HL-60 (cell line): ENCODE results near the gene NR5A2.

Experiments used
- DNase-seq, 2 experiments: peaks; one replicate each; pipeline ENCODE4 v3.0.0-alpha.2; 2010 to 2020; ENCODE audit warnings: low read depth in 1 of 2, low spot score in 1 of 2
- H3K27ac ChIP-seq: fragments of 250-450 bp; sonication (Bioruptor Pico); replicated peaks from 2 replicates; pipeline ENCODE4 v1.5.1; 2020; ENCODE audit warnings: mild to moderate bottlenecking, moderate library complexity
- H3K27me3 ChIP-seq: fragments of 250-450 bp; sonication (Bioruptor Pico); 2 replicates; pipeline ENCODE4 v1.5.1; 2021; ENCODE audit warnings: mild to moderate bottlenecking, moderate library complexity; ENCODE audit not compliant: insufficient read depth, poor library complexity, severe bottlenecking
- H3K4me3 ChIP-seq: replicated peaks from 2 replicates; pipeline ENCODE4 v1.5.1; 2011; ENCODE audit warnings: mild to moderate bottlenecking, control low read depth, low read length; ENCODE audit not compliant: insufficient read depth
- GABPA ChIP-seq: IDR thresholded peaks from 2 replicates; pipeline ENCODE4 v1.6.1; 2012; ENCODE audit warnings: low read depth
- POLR2AphosphoS5 ChIP-seq: IDR thresholded peaks from 2 replicates; pipeline ENCODE4 v1.6.1; 2012; ENCODE audit warnings: low read depth
- SPI1 ChIP-seq: IDR thresholded peaks from 2 replicates; pipeline ENCODE4 v1.6.1; 2012; ENCODE audit warnings: low read depth, mild to moderate bottlenecking, borderline replicate concordance
- TF ChIP-seq, protein P1 (sequence below): IDR thresholded peaks from 2 replicates; pipeline ENCODE4 v1.6.1; 2012; ENCODE audit warnings: low read depth; ENCODE audit not compliant: insufficient replicate concordance
- TF ChIP-seq, protein P2 (sequence below): IDR thresholded peaks from one replicate; pipeline ENCODE4 v1.5.1; 2011; ENCODE audit warnings: low read length, control low read depth, inconsistent platforms; ENCODE audit not compliant: insufficient read depth

NR5A2 gene

DNA sequence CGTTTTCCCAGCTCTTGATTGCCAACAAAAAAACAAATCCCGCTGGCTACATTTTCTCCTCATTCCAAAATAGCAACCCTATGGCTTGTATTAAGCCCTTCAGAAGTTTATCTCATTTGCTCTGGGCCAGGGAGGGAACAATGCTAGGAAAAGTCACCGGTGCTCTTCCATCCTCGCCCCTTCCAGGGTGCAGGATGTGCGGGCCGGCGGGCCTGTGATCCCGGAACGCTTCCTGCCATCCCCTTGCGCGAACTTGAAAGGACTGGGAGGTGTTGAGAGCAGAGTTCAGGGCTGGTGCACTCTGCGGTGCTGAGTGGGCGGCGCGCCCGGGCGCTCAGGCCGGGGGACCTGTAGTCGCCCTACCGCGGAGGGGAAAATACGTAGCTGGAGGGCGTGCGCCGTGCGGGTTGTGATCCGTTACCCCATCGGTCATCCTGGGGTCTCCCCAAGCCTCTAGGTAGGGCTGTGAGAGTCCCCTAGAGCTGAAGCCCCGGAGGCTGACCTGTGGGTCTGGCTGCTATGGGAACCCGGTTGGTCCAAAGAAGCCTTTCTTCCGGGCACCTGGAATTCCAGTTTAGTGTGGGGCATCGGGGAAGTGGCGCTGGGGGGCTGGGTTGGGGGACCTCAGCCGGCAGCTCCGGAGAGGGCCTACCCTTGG lies 13.1 kb downstream of the NR5A2 start:
- H3K27me3 ChIP-seq, result peaks cover 90% of the 10 kb centered on the region
- no peak overlapping the region for H3K27ac ChIP-seq
- no peak for DNase-seq
- no peak overlapping the region for H3K4me3 ChIP-seq
- TF ChIP-seq, protein P1, sequence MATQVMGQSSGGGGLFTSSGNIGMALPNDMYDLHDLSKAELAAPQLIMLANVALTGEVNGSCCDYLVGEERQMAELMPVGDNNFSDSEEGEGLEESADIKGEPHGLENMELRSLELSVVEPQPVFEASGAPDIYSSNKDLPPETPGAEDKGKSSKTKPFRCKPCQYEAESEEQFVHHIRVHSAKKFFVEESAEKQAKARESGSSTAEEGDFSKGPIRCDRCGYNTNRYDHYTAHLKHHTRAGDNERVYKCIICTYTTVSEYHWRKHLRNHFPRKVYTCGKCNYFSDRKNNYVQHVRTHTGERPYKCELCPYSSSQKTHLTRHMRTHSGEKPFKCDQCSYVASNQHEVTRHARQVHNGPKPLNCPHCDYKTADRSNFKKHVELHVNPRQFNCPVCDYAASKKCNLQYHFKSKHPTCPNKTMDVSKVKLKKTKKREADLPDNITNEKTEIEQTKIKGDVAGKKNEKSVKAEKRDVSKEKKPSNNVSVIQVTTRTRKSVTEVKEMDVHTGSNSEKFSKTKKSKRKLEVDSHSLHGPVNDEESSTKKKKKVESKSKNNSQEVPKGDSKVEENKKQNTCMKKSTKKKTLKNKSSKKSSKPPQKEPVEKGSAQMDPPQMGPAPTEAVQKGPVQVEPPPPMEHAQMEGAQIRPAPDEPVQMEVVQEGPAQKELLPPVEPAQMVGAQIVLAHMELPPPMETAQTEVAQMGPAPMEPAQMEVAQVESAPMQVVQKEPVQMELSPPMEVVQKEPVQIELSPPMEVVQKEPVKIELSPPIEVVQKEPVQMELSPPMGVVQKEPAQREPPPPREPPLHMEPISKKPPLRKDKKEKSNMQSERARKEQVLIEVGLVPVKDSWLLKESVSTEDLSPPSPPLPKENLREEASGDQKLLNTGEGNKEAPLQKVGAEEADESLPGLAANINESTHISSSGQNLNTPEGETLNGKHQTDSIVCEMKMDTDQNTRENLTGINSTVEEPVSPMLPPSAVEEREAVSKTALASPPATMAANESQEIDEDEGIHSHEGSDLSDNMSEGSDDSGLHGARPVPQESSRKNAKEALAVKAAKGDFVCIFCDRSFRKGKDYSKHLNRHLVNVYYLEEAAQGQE, result no peak
- no peak for TF ChIP-seq GABPA
- no peak for TF ChIP-seq SPI1
- TF ChIP-seq, protein P2, sequence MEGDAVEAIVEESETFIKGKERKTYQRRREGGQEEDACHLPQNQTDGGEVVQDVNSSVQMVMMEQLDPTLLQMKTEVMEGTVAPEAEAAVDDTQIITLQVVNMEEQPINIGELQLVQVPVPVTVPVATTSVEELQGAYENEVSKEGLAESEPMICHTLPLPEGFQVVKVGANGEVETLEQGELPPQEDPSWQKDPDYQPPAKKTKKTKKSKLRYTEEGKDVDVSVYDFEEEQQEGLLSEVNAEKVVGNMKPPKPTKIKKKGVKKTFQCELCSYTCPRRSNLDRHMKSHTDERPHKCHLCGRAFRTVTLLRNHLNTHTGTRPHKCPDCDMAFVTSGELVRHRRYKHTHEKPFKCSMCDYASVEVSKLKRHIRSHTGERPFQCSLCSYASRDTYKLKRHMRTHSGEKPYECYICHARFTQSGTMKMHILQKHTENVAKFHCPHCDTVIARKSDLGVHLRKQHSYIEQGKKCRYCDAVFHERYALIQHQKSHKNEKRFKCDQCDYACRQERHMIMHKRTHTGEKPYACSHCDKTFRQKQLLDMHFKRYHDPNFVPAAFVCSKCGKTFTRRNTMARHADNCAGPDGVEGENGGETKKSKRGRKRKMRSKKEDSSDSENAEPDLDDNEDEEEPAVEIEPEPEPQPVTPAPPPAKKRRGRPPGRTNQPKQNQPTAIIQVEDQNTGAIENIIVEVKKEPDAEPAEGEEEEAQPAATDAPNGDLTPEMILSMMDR, result no peak
- TF ChIP-seq POLR2AphosphoS5, result no peak

DNA sequence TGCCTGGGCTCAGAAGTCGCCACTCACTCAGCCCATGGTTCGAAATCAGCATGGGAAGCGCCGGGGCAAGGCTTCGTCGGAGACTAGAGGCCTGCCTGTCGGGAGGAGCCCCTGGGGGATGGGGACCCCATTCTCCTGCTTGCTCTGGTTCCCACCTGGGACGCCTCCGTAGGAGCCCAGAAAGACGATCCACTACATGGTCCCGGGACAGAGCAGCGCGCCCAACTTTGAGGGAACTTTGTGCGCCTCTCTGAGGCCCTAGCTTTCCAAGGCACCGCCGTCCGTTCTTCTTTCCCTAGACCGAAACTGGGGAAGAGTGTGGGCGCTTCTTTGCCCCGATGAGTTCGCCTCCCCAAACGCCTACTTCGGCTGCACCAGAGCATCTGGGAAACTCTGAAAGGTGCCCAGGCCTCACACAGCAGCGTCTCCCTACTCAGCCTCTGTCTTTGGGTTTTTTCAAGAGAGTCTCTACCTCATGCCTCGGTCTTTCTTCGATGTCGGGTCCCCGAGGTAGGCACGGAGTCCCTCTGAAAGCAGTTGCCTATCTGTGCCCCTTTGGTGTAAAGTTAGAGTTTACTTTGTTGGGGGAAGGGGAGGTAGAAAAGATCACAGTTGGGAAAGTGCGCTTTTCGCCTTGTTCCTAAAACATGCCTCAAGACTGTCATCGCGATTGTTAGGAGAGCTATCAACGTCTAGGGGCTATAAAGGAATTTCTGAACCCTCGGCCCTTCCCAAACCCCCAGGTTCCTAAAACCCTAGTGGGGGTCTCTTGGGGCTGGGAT lies 14.0 kb downstream of the NR5A2 start:
- Histone ChIP-seq H3K27me3 (peaks cover 89% of the 10 kb centered on the region), H3K4me3 (no peak overlapping the region), H3K27ac (no peak overlapping the region)
- no peak for DNase-seq
- no peak for TF ChIP-seq POLR2AphosphoS5
- no peak for TF ChIP-seq GABPA
- TF ChIP-seq, protein P1, result no peak
- TF ChIP-seq, protein P2, result no peak
- TF ChIP-seq SPI1, result no peak

DNA sequence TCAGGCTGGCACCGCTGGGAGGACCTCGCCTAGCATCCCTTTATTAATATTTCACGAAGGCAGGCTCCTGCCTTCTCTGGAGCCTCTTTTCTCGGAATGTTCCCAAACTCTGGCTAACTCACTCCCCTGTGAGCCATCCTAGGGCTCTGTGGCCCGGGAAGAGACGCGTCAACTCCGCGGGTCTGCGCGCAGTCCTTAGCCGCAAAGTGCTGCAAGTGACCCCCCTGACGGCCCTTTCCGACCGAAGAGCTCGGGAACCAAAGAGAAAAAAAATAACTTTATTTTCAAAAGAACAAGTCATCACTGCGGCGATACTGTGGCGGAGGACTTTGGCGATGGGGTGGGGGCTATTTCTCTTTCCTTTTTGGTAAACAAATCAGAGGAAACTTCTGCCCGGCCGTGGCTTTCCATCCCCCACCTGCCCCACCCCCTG lies 14.6 kb downstream of the NR5A2 start:
- peaks cover 86% of the 10 kb centered on the region for H3K27me3 ChIP-seq
- TF ChIP-seq SPI1 (no peak), POLR2AphosphoS5 (no peak), GABPA (no peak)
- TF ChIP-seq, protein P1, result no peak
- no peak overlapping the region for H3K27ac ChIP-seq
- no peak for DNase-seq
- no peak overlapping the region for H3K4me3 ChIP-seq
